Activated CD4-positive, CD25-positive, alpha-beta regulatory T cell (primary cell): ENCODE results near the gene ITGA7.

Experiments
- DNase-seq, 4 experiments: peaks; one replicate each; lab custom pipeline; 2025; lab: John Stamatoyannopoulos, UW

ITGA7 gene

DNA sequence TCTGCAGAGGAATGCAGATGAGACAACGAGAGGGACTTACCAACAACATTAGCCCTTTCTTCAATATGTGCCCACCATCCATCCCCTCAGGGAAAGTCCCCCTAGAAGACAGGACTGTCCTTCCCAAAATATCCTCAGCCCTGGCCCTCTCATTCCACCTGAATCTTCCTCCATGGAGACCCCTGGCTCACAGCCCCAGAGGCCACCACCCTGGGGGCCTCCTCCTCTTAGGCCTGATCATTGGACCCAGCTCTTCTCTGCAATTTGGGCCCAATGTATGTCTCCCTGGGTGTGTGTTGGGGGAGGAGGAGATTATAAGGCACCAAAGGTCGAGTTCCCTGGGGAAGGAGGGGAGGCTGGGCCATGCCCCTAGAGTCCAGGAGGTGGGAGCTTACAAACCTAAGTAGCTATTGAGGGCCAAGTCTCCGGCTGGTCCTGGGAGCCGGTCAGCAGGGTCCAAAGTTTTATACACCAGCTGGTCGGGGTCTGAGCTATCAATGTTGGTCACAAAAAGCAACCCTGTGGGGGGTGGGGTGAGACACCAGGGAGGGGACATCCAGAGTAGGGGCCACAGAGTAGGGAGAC is 8.1 kb downstream of the ITGA7 start:
- no peak for DNase-seq

DNA sequence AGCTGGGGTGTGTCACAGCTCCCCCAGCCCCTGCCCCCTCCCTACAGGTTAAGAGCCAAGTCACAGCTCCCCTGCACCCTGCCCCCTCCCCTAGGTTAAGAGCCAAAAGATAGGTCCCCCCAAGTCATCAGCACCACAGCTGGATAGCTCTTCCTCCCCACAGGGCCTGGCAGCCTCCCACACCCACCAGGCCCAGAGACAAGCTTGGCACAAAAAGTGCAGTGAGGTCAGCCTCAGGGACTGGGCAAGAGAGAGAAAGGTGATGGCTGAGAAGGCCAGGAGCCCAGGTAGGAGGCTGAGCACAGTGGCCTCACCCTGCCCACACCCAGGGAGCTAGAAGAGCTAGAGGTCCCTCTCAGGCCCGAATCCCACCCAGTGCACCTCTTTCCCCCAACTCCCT is 8.7 kb downstream of the ITGA7 start:
- DNase-seq: no peak

DNA sequence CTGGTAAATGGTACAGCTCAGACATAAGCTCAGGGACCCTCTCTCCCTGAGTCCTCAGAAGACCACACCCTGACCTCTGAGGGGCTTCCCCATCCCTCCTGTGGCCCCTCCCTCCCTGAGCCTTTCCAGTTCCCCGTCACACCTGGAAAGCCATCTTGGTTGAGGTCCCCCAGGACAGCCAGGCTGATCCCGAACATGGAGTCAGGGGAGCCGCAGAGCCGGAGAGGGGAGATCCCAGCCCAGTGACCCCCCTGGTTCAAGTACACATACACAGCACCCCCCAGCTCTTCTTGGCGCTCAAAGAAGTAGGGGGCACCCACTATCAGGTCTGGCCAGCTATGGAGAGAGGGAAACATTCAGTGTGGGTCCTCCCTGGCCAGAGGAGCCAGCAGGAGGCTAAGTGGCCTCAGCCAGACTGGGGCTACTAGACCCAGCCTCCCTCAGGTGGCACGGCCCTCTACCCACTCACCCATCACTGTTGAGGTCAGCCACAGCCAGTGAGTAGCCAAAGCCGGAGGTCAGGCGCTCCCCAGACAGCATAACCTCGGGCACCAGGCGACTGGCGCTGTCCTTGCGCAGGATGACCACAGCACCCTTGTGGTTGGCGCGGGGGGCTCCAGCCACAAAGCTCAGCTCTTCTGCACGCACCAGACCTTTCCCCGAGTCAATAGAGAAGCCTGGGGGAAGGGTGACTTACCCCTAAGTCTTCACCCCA is 9.3 kb downstream of the ITGA7 start:
- DNase-seq: no peak

DNA sequence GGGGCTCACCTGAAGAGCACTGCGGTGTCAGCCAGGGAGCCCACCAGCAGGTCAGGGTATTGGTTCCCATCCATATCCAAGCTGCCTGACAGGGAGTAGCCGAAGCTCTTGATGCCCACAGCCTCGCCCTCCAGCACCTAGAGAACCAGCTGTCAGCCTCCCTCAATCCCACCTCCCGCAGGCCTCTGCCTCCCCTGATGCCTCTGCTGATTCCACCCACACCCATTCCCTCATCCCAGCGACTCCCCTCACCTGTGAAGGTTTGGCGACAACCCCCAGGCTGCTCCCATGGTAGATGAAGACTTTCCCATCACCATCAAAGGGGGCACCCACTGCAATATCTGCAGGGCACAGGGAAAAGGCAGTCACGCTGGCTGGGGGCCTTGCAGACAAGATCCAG is 10.0 kb downstream of the ITGA7 start:
- DNase-seq: no peak

DNA sequence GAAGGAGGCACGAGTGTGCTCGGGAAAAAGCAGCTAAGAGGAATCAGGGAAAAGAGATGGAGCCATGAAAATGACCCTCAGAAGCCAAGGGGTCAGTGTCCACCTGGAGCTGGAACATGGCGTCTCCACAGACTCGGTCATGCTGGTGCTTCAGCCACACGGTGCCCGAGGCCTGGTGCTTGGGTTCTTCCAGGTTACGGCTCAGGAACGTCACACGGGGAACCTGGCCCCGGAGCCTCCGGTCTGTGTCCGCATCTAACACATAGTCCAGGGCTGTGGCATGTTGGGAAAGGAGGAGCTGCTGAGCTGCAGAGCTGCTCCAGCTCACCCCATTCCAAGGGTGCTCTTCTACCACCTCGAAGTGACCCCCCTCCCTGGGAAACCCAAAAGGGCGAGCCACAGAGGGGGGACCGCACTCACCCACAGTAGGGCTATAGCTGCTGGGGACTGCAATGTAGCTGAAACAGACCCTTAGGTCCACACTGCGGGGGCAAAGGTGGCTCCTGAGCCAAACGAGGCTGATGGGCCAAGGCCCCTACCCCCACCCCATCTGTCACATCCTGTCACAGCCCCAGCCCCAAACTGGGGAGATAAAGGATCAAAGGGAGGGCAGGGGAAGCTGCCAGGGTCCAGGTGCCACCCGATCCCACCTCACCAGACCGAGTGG is 10.8 kb downstream of the ITGA7 start:
- DNase-seq: no peak

DNA sequence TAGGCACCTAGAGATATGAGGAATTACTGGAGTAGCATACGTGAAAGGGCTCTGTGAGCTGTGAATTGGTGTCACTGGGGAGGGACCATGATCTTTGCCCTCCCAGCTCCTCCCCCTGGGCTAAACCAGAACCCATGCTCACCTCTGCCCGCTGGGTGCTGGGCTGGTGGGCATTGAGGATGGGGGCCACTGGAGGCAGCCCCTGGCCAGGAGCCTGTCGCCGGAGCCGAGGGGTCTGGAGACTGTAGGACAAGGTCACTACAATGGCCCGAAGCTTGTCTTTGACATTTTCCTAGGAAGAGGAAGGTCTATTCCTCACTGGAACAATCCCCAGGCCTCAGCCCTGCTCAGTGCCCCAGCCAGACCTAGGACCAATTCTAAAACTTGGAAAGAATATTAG is 11.6 kb downstream of the ITGA7 start:
- DNase-seq: no peak

DNA sequence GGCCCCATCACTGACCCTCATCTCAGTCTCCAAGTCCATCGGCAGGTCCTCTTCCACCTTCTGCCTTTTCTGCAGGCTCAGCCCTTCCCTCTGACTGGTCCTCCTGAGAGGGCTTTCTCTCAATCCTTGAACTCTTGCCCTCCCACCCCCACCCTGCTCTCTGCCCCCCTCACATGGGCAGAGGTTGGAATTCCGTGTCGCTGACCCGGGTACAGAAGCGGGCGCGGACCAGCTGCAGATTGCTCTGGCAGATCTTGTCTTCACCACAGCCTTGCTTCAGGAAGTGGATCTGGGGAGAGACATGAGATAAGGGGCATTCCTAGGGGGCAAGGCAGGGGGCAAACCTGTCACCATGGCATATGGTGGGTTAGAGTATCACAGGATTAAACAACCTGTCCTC is 12.4 kb downstream of the ITGA7 start:
- DNase-seq: no peak

DNA sequence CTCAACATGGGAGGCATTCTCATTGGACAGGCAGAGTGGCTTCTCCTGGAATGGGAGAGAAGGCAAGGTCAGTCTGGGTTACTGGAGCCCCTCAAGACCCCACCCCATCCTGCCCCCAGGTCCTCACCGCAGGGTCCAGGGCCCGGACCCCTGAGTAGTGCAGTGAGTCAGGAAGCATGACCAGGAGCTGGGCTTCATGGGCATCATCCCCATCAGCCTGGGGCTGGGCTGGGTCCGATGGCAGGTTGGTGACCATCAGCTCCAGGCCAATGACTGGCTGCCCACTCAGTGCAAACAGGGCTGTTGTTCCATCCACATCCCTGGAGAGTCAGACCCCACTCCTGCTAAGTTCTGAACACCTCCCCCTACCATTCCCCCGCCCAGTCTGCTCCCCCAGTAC is 13.1 kb downstream of the ITGA7 start:
- DNase-seq: no peak

DNA sequence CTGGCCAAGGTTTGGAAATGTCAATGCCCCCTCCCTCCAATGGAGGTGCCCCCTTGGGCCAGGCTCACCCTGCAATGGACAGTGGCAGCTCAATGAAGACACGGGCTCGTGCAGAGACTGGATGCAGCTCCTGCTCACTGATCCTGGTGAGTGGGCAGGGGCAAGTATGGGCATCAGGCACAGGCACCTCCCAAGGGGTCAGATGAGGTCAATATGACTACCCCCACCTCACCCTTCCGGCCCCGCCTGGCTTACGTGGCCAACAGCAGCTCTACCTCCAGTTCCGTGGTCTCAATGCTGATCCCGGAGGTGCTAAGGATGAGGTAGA is 13.6 kb downstream of the ITGA7 start:
- no peak for DNase-seq

DNA sequence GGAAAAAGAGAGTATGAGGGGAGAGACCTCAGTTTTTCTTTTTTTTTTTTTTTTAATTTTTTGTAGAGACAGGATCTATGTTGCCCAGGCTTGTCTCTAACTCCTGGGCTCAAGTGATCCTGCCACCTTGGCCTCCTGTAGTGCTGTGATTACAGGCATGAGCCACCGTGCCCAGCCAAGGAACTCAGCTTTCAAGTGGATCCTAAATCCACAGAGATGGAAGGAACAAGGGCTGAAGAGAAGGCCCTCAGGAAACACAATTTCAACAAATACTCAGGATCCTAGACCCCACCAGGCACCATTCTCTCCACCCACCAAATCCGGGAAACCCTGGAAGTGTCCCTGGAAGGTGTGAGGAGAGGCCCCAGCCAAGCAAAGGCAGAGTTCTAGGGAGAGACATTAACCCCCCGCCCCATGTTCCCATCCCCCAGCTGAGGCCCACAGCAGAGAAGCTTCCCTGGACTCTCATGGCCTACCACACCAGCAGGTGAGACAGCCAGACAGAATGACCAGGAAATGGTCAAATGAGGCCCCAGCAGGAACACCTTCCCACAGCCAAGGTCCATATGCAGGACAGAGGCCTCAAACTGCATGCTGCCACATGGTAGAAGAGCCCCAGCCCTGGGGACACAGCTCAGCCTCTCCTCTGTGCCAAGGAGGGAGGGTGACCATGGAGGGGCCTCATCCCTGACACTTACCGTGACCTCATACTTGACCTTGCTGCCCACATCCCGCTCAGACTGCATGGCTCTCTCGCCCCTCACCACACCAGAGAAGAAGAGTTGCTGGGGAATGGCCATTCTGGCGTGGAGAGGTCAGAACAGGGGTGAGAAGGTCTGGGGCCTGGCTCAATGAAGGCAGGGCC is 14.1 kb downstream of the ITGA7 start:
- DNase-seq: no peak

DNA sequence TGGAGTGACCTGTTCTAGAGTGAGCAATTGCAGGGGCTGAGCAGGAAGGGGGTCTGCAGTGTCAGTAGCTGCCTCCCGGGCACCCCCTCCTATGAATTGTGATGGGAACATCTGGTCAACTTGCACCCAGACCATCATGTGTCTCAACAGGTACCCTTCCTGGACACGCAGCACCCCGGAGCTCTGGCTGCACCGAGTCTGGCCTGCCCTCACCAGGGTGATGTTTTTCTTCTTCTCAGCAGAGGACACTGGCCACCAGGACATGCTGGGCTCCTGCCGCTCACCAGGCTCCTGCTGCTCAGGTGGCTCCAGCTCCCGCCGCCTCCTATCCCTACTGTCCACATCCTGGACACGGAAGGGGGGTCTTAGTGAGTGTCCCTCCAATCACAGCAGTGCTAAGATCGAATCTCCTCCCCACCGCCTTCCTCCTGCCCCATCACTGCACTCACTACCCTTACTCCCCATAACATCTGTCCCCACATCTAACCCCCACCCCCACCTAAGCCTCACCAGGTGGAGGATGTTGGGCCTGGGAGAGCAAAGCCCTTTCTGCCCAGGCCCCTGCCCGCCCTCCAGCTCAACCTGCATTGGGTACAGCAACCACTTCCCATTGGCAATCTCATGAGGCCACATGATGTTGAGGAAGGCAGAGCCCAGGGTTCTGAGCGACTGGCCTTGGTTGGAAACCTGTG is 14.9 kb downstream of the ITGA7 start:
- DNase-seq: no peak

DNA sequence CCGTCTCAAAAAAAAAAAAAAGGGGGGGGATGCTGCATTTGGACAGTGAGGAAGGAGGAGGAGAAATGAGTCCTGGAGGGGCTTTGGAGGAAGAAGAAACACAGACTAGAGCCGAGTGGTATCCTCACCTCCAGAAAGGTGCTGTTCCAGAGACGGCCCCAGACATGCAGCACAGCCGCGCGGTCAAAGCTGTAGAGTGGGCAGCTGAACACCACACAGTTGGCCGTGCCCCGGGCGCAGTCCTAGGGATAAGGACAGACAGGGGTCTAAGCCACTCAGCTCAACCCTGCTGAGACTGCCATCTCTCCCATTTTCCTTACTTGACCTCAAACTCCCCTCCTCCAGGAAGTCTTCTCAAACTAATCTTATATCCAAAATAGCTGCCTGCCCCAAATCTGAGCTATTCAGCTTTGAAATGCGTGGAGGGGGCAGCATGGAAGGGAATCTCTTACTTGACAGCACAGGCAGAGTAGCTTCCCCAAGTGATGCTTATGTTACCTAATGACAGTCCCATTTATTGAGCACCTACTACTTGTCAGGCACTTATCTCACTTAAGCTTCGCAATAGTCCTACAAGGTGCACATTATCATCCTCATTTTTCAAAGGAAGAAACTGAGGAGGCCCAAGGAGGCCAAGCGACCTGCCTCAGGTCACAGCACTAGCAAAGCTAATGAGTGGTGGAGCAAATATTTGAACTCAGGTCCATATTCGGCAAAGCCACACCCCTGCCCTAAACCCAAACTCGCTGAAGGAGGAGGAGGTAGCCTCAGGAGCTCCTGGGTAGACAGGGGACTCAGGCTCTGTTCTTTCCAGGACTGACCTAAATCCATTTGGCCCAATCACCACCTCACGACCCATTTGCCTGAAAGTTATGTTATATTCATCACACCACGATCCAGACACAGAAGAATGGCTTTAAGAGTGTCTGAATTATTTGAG is 18.7 kb downstream of the ITGA7 start:
- no peak for DNase-seq

DNA sequence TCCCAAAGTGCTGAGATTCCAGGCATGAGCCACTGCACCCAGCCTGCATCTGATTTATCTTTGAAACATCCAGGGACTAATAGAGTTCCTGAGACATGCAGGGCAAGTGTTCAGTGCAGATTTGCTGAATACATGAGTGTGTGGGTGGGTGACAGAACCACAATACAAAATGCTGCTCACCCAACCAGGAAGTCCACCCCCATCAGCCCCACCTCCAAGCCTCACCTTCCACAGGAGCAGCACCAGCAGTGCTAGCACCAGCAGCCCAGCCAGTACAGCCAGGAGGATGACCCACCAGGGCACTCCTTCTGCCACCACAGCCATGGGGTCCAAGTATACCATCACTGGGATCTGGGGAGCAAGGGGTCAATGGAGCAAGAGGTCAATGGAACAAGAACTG is 20.0 kb downstream of the ITGA7 start:
- no peak for DNase-seq

DNA sequence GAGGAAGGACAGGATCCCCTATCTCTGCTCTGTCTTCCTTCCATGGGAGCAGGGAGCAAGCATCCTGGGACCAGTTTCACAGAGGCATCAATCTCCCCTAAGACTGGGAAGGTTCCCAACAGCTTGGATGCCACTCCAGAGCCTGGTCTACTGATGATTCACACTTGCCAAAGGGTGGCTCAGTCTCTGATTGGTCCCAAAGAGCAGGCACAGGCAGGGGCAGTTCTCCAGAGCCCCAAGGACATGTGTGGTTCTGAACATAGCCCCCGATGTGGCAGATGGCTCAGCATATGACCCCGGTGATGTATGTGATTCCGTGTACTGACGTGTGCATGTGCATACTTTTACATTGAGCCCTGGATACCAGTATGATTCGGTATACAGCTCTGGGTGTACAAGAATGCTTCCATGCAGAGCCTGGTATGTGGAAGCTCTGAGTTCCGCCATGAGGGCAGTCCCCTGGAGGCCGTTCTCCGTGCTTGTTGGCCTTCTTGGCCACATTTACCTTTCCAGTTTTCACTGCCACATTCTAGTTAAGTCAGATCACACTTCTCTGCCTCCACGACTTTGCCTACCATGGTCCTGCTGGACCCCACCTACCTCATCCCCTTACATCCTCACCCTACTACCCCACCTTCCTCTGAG is 21.2 kb downstream of the ITGA7 start:
- DNase-seq: no peak

DNA sequence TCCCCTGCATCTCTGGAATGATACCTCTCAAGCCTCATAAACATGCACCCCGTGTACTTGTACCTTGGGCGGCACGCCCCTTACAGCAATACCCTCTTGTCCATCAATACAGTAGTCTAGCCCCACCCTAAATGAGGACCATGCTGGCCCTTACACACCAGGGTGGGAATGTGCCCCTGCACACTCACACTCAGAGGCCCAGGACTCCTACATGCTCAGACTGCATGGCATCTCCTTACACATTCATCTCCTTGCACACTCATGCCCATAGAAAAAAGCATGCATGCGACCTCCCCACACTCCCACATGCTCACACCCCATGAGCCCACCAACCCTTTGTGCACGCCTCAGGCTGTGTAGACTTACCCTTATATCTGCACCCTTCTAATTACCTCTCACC is 22.0 kb downstream of the ITGA7 start:
- DNase-seq: no peak

DNA sequence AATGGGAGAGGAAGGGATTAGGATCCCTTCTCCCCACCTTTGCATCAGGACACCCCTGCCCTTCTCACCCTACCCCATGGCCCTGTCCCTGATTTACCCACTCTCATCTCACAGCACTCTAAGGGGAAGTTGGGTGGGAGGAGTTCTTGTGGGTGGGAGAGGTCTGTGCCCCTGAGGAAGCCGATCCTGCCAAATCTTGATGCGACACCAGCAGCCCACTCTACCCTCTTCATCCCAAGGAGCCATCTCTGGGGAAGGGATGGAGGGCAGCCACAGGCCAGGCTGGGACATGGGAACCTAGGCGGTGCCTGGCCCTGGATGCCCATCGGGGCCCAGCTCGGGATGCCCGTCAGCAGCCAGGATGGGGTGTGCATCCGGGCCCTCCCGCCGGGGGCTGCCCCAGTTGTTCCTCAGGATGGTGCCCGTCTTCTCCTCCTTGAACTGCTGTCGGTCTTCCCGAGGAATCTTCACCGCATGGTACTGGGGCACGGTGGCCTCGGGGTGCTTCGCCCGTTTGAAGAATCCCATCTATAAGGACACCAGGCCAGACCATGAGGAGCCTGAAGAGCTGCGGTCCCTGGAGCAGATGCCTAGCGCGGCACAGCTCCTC is 22.8 kb downstream of the ITGA7 start:
- no peak for DNase-seq

DNA sequence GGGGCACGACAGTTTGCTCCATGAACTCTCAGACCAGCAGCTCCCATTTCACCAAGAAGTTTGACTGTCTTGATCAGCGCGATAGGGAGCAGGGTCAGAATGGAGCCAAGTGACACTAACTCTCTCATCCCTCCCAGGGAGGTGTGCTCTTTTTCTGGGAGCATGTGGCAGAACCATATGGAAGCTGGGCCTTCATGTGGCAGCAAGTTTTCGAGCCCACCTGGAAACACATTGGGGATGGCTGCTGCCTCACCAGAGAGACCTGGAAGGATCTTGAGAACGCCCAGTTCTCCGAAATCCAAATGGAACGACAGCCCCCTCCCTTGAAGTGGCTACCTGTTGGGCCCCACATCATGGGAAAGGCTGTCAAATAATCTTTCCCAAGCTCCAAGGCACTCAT is 24.0 kb downstream of the ITGA7 start:
- DNase-seq: no peak

DNA sequence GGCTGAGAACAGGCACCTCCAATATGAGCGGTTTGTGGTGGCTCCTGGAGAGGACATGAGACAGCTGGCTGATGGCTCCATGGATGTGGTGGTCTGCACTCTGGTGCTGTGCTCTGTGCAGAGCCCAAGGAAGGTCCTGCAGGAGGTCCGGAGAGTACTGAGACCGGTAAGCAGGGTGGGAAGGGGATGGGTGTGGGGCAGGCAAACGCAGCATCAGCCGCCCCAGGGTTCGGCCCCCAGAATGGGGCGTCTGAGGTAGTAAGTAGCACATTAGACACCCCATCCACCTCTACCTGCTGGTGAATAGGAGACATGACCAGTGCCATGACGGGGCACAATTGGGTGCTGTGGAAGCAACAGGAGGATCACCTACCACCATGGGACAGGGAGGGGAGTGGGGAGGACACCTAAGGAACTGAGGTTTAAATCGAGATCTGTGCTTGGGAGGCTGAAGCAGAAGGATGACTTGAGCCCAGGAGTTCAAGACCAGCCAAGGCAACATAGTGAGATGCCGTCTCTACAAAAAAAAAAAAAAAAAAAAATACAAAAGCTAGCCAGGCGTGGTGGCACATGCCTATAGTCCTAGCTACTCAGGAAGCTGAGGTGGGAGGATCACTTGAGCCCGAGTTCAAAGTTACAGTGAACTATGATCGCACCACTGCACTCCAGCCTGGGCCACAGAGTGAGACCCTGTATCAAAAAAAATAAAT is 25.5 kb downstream of the ITGA7 start:
- DNase-seq: no peak
